Measurements from ENCODE around the gene NMNAT3.

GRCh38 chr3:139668332-139668731 is 9.4 kb downstream of the NMNAT3 start:
- TF ChIP-seq CTCF (IDR thresholded peaks at IDR 0.05; ENCODE audit: insufficient read depth, low read length, poor library complexity, severe bottlenecking) (no peak), EZH2phosphoT487 (conservative IDR thresholded peaks at IDR 0.05; ENCODE audit: low read length) (no peak)

All from SU-DHL-6 (cell line).